ENCODE results near the gene MAP3K2.

GRCh38 chr2:127310980-127311379 lies 76.8 kb downstream of the MAP3K2 start:
- TF ChIP-seq, protein P1, sequence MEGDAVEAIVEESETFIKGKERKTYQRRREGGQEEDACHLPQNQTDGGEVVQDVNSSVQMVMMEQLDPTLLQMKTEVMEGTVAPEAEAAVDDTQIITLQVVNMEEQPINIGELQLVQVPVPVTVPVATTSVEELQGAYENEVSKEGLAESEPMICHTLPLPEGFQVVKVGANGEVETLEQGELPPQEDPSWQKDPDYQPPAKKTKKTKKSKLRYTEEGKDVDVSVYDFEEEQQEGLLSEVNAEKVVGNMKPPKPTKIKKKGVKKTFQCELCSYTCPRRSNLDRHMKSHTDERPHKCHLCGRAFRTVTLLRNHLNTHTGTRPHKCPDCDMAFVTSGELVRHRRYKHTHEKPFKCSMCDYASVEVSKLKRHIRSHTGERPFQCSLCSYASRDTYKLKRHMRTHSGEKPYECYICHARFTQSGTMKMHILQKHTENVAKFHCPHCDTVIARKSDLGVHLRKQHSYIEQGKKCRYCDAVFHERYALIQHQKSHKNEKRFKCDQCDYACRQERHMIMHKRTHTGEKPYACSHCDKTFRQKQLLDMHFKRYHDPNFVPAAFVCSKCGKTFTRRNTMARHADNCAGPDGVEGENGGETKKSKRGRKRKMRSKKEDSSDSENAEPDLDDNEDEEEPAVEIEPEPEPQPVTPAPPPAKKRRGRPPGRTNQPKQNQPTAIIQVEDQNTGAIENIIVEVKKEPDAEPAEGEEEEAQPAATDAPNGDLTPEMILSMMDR (IDR thresholded peaks at IDR 0.05): no peak
- TF ChIP-seq POLR2A (IDR thresholded peaks at IDR 0.05): no peak

Data from thyroid gland (tissue), 4 donors.